NCI-H2196 treated with DMSO at 0.1 percent for 48 hours (cell line): ENCODE results near the gene TXNRD2.
A peak's percentile ranks its signal among the peaks of the same experiment; 100 is the strongest.

Experiments used
- DNase-seq: peaks from one replicate; lab custom pipeline; 2025; ENCODE audit not compliant: unreplicated experiment; lab: John Stamatoyannopoulos, UW

TXNRD2 gene

DNA sequence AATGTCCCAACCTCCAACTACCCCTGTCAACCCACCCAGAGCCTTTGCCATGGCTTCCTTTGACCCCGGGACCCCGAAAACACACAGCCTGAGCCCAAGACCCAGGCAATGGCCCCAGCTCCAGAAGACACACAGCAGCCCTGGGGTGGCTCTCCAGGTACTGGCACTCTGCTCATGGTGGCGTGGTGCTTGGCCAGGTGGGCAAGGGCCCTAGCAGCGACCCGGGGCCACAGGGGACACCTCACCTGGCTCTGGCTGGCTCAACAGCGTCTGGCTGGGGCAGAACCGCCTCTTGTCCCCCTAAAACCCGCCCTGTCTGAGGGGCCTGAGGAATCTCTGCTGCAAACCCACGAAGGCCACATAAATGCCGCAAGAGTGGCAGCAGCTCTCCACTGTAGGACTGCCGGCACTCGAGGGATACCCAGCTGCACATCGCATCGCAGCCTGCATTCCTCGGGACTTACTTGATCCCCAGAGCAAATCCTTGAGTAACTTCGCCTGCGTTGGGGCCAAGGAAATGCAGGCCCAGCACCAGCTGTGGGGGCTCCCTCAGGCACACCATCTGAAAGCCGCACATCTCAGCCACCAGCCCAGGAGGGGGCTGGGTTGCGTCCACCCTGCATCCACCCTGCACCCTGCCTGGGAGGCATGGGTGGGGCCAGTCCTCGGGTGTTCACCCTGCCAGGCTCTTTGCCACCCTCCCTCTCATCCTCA, 63.8 kb downstream of the TXNRD2 start:
- no peak for DNase-seq

GRCh38 chr22:19876941-19877625, 64.5 kb downstream of the TXNRD2 start:
- no peak for DNase-seq

GRCh38 chr22:19876314-19876940, 65.2 kb downstream of the TXNRD2 start:
- no peak for DNase-seq

DNA sequence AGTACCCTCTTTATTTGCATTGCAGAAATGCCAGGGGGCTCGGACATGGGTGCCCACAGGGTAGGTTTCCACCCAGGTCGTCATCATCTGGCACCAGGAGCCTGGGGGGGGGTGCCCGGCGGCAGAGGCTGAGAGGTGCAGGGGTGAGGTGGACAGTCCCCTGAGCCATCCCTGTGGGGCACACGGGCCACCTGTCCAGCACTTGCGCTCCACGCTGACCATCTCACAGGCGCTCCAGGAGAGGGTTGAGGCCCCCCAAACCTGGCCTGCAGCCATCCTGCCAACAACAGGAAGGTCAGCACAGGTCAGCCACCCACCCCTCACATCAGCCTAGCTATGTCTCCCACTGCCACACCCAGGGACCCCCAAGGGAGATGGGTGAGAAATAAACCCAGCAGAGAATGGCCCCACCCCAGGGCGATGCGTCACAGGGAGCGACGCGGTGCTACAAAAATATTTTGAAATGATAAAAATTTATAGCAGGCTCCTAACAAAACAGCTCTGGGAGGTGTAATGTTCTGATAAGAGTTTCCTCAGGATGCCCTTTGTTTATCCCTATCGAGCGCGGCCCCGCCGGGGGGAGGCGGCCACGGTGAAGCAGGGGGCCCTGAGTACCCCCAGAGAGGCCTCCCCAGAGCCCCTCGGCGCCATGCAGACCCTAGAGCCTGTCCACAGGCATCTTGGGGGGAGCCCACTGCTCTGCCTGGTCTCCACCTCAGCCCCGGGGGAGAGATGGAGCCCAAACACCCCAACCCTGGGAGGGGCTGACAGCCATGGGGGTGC, 65.9 kb downstream of the TXNRD2 start:
- DNase-seq, result no peak

DNA sequence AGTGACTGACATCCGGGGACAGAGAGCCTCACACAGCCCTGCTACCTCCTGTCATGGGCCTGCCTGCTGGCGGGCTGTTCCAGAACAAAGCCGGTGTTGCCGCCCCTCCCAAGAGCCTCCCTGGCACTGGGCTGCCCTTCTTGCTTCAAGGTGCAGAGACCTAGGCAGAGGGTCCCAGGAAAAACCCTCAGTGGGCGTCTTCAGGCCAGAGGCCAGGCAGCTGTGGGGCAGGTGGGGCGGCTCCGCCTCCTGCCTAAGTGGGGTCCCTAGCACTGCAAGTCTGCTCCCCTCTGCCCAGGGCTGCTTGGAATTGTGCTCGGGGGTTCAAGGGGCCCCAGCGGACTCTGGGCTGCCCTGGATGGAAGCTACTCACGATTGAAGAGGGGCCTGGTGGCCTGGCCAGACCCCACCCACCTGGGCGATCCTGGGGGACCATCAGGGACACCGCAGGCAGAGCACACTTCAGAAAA, 66.5 kb downstream of the TXNRD2 start:
- no peak for DNase-seq

DNA sequence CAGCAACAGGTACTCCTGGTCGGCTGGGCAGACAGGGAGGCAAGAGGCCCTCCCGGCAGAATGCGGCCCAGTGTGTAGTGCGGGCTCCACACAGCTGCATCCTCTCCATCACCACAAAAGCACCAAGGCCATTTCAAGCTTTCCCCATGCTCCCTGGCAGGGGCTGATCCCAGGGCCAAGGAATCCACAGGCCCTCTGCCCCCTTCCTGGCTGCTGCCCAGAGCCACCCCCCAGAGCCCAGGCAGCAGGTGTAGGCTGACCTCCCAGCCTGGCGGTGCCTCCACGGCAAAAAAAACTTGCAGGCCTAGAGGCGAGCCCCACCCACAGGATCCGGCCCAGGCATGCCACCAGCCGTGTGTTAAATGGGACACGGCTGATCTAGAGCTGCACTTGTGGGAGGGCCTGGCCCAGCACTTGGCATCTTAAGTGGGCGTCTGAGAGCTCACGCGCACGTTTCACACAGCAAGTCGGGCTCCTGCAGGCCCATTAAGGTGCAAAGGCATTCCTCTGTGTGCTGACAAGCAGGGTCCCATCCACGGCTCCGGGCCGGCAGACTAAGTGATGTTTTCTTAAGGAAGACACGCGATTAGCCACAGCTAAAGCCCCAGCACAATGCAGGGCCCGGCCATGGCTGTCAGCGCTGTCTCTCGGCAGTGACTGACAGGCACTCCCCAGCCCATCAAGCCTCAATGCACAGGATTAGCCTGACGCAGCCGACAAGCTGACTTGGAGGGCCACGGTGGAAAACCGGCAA, 67.1 kb downstream of the TXNRD2 start:
- no peak for DNase-seq

DNA sequence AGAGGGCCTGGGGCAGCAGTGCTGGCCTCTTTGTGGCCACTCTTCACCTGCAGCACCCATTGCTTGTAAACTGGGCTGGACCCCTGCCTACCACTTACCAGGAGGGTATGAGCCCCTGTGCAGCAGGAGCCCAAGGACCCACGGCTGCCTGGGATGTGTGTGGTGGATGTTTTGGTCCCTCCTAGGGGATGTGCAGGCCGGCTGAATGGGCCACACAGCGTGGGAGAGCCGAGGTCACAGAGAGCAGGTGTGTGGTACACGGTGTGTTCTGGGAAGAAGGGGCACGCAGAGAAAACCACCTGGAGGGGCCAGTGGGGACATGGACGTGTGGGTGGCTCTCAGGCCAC, 67.7 kb downstream of the TXNRD2 start:
- no peak for DNase-seq

GRCh38 chr22:19873138-19873959, 68.3 kb downstream of the TXNRD2 start:
- no peak for DNase-seq

GRCh38 chr22:19872779-19873137, 68.9 kb downstream of the TXNRD2 start:
- peak; percentile 30 for DNase-seq

DNA sequence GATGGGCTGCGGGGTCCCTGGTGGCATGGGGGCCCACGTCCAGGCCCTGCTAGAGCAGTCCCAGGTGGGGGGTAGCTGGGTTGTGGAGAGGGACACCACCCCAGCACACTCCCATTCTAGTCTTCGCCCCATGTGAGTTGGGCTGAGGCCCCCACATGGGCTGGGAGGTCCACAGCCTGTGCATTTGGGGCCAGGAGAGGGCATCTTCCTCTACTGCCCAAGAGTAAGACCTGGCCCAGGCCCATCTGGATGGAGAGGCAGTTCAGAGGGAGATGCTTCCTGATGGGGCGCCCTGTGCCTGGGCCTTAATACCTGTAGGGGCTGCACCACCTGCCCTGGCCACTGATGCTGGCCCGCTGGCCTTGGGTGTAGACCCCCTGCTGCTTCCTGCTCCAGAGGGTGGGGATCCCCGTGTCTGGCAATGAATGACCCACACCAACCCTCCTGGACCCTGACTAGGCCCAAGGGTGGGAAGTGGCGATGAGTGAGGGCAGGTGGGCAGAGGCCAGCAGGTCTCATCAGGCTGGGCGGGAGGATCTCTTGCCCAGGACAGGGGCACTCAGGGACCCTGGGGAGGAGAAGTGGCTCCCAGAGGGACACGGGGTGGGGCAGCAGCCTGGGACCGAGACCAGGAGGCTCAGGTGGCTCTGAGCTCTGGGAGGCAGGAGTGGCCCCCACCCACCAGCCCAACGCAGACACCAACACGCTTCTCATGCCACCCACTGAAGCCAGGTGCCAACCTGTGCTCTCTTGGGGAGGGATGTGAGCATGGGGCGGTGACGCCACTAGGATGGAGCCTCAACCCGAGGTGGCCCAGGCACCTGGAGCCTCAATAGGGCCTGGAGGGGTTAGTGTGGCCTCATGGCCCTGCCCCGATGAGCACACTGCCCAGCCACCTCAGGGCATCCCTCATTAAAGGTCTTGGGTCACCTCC, 69.5 kb downstream of the TXNRD2 start:
- no peak for DNase-seq

GRCh38 chr22:19871023-19871844, 70.4 kb downstream of the TXNRD2 start:
- DNase-seq, result no peak

DNA sequence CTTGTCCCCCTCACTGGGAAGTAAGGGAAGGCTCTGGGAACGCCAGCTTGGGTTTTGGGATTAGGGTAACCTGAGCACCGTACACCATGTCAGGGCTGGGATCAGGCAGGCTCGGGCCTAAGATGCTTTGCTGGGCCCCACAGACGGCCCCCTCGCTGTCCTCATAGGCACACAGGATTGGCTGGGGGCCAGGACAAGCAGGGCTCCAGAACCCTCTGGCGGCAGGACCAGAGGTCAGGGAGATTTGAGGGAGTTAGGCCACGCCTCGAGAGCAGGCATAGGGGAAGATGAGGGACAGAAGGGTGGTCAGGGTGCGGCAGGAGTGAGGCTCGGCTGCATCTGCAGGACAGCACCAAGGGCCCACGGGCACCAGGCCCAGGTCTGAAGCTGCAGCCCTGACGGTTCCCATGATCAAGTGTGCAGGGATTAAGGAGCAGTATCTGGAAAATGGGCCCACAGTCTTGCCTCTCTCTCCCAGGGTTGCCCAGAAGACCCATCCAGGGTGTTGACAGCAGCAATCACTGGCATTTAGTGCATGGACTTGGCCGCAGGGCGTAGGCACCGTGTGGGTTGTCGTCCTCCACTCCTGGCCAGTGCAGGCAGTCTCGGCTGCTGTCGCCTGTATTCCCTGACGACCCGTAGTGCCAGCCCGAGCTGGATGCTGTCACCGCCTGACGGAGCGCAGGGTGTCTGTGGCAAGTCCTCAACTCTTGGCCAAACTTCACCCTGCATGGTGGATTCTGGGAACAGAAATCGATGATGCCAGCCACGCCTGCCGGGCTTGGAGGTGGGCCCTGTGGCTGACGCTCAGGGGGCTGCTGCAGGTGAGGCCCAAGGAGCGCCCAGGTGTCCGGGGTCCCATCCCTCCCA, 71.2 kb downstream of the TXNRD2 start:
- no peak for DNase-seq

GRCh38 chr22:19869497-19870152, 72.0 kb downstream of the TXNRD2 start:
- DNase-seq, result no peak

DNA sequence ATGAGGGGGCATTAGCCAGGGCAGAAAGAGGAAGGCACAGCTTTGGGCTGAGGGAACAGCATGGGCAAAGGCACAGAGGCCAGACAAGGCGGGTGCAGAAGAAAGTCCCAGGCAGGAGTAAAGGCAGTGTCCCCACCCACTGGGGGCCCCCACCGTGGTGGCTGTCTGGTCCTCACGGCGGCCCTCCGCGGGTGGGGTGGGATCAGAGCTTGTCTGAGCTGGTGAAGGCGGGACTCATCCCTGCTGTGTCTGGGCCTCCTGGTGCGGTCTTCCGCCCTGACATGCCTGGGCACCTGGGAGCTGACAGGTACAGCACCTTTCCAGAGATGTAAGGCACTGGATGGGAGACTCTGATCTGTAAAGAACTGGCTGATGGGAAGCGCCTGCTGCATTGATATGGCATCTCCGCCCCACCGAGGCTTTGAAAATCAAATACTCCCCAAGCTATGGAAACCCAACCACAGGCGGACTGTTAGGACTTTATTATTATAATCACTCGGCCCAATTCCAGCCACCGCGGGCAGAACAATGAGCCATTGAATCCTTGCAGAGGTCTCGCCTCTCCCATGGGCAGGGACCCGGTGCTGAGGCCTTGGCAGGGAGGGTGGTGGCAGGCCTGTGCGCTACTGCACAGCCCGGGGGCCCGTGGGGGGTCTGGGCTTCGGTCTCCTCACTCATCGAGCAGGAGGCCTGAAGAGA, 72.7 kb downstream of the TXNRD2 start:
- DNase-seq, result no peak

GRCh38 chr22:19868333-19868732, 73.3 kb downstream of the TXNRD2 start:
- no peak for DNase-seq

DNA sequence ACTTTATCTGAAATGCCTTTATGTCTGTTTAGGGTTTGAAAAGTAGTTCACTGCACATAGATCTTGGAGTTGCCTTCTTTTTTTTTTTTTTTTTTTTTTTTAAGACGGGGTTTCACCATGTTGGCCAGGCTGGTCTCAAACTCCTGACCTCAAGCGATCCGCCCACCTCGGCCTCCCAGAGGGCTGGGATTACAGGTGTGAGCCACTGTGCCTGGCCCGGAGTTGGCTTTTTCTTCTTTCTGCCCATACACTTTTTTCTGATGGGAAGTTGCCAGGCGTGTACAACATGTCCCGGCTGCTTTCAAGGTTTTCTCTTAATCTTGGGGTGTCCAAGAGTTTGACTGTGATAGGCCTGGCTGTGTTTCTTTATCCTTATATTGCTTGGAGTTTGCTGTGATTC, 74.0 kb downstream of the TXNRD2 start:
- DNase-seq, result no peak
